TTC549 (cell line): ENCODE measurements around the gene PARM1.

Experiments
- FAIRE-seq: peaks from 2 replicates; lab custom pipeline; 2012; peaks lifted over from hg19 to GRCh38; lab: Jason Lieb, UNC

The PARM1 gene

GRCh38 chr4:74932832-74933561 is at the start of gene PARM1:
PARM1 (plus strand) TSS chr4:74933116; CDS start chr4:74933328, 212 bp downstream.
- FAIRE-seq = no peak

DNA sequence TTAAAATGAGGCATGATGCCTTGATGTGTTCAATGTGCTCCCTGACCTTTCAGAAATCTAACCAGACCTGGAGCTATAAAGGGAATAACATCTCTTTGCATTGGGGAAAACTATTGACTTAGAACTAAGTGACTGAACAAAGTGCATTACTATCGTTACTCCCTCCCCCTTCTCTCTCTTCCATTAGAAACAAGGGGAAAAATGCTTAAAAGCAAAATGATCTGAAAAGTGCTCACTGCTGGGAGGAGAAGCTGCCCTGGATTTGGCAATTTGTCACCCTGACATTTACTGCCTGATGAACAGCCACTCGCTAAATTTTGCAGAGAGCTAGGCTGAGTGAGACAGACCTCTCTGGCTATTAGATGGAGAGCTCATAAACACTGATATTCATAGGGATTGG is 48.6 kb upstream of the PARM1 start:
- no peak for FAIRE-seq

- FAIRE-seq = no peak
Observed at GRCh38 chr4:74886484-74886883, 46.4 kb upstream of the PARM1 start.

DNA sequence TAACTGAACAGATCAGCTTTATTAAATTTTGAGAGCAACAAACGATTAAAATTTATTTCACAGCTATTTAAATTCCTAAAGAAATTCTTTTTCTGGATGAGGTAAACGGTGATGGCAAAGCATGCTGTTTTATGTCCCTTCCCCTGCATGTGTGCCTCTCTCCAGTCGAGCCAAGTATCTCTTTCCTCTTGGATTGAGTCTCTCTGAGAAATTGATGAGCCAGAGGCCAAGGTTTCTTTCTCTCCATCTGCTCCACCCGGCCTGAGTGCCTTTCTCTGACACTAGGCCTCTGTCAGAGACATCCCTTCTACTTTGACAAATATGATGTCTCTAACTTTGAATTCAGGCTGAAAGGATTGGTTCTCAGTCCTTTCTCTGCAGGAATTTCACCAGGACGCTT is 42.6 kb upstream of the PARM1 start:
- no peak for FAIRE-seq

GRCh38 chr4:74891037-74891436 is 41.9 kb upstream of the PARM1 start:
- FAIRE-seq = no peak

GRCh38 chr4:74893171-74893570 is 39.7 kb upstream of the PARM1 start:
- FAIRE-seq = no peak

- FAIRE-seq = no peak
Observed at GRCh38 chr4:74896595-74896994, 36.3 kb upstream of the PARM1 start.

GRCh38 chr4:74897386-74897785 is 35.5 kb upstream of the PARM1 start:
- FAIRE-seq = no peak

GRCh38 chr4:74900862-74901261 is 32.1 kb upstream of the PARM1 start:
- no peak for FAIRE-seq

- no peak for FAIRE-seq
Observed at GRCh38 chr4:74904509-74905065, 28.3 kb upstream of the PARM1 start.

DNA sequence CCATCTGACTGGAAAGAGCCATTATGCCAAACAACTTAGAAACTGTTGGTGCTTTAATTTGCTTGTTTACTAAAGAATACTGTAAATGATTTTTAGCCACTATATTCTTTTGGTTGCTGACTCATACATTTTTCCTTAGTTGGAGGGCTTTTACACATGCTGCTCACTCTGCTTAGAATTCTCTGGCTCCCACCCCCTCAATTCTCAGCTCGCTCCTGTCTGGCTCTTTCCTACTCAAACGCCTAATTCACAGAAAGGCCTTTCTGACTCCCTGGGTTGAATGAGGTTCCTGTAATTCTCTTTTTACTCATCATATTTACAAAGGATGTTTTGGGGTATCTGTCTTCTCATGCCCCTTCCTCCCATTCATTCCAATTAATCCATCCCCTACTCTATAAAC is 26.1 kb upstream of the PARM1 start:
- no peak for FAIRE-seq

GRCh38 chr4:74919783-74920182 is 13.1 kb upstream of the PARM1 start:
- FAIRE-seq = no peak

- no peak for FAIRE-seq
Observed at GRCh38 chr4:74920704-74921103, 12.2 kb upstream of the PARM1 start.

- no peak for FAIRE-seq
Observed at GRCh38 chr4:74921490-74921889, 11.4 kb upstream of the PARM1 start.

DNA sequence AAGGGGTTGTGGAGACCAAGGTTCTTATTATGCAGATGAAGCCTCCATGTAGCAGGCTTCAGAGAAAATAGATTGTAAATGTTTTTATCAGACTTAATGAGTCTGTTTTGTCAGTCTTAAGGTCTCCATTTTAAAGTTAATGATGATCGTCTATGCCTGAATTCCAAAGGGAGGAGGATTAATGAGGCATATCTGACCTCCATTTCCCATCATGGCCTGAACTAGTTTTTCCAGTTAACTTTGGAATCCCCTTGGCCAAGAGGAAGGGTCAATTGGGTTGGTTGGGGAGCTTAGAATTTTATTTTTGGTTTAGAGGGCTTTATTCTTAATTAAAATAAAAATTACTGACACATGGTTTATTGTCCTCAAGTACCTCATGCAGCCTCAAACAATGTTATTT is 6.9 kb upstream of the PARM1 start:
- FAIRE-seq = no peak

- FAIRE-seq = no peak
Observed at GRCh38 chr4:74930162-74930561, 2.8 kb upstream of the PARM1 start.

DNA sequence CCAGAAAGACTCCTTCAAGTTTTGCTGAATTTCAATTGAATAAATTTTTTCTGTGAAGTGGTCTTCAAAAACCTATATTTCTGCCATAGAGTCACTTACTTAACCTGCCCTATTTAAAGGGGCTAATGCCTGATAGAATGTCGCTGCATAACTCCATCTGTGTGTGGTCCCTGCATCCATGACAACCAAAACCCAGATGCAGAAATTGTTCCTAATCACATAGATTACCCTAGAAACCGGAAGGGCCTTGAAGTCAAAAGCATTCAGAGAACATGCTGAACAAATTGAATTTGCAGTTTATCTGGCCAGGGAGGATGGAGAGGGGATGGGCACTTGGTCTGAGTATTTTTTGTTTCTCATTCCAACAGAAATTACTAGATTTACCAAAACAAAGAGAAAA is 1.5 kb upstream of the PARM1 start:
- FAIRE-seq = no peak

DNA sequence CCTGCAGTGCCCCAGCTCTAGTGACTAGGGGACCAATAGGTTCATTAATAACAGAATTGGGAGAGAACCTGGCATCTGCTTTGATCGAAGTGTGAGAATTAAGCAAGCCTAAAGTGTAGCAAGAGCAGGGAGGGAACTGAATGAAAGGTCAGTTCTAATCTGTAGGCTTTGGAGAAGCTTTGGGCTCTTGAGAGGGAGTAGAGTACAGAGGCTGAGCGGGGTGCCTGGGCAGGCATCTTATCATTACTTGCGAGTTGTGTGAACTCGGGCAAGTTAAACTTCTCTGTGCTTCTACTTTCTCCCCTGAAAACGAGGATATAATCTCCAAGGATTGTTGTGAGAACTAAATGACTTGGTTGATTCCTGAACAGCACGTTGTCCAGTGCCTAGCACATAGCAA is 906 bp upstream of the PARM1 start:
- no peak for FAIRE-seq

DNA sequence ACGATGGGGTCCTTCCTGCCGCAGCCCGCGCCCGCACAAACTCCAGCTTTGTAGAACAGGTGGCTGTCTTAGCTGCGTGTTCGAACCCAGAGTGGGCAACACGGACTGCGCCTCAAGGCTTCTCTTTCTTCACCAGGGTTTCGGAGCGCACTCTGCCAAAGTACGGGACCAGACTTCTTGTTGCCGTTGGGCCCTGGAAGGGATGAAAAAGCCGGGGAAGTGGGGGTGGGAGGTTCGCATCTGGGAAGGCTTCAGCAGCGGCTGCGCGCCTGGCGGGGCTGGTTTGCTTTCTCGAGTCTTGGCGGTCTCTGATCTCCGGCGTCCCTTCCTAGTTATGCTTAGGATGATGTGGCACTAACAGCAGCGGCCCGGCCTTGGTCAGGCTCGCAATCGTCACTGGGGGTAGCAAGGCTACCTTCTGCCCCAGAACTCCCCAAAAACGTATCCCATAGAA is 673 bp downstream of the PARM1 start:
- no peak for FAIRE-seq

GRCh38 chr4:74934016-74934831 is 1.3 kb downstream of the PARM1 start:
- FAIRE-seq = no peak

DNA sequence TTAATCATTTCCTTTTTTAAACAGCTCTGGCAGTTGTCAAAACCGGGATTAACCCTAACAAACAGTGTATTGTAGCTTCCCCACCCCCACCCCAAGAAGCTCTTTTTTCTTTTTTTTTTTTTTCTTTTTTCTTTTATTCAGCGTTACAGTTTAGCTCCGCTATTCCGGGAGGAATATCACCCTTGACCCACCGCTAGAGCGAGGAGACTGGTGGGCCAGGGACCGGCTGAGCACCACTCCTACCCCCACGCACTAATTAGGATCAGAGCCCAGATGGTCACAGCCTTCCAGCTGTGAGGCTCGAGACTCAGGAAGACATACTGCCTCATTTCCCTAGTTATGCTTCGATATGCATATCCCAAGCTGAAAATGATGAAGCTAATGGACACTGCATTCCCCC is 2.0 kb downstream of the PARM1 start:
- FAIRE-seq = no peak

DNA sequence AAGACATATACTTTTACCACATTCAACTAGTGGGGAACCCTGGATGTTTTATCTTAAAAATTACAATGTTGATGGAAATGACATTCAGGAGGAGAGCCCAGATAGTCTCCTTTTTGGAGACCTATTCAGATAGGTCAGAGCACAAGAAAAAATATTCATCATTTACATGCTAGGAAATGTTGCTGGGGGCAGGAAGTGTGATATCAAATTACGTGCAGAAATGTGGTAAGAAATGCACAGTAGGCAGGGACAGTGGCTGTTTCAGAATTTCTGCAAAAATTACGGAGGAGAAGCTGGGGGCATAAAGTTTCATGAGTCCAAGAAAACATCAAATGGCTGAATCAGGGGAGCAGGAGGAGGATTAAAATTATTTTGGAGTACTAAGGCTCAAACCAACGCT is 8.2 kb downstream of the PARM1 start:
- FAIRE-seq = no peak

DNA sequence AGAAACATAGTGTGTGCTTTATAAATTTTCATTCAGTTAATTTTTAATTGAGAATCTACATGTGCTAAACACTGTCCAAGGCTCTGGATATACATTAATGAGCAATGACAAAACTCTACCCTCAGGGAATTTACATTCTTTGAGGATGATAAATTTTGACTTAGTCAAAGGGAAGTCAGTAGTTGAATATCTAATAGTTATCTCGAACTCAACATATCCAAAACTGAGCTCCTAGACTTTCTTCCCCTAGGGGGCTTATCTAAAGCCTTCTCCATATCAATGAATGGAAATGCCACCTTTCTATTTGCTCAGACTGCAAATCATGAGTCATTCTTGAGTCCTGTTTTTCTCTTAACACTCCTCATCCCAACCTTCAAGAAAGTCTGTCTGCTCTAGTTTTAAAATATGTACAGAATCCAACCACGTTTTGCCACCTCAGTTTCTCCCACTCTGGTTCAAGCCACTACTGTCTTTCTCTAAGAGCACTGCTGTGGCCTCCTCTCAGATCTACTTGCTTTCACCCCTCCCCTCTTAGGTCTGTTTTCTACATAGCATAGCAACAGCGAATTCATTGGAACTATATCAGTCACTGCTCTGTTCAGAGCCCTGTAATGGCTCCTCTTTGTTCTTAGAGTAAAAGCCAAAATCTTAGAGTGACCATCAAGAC is 9.5 kb downstream of the PARM1 start:
- no peak for FAIRE-seq
